Measurements from ENCODE around the gene RBBP4.

- TF ChIP-seq, protein P1, sequence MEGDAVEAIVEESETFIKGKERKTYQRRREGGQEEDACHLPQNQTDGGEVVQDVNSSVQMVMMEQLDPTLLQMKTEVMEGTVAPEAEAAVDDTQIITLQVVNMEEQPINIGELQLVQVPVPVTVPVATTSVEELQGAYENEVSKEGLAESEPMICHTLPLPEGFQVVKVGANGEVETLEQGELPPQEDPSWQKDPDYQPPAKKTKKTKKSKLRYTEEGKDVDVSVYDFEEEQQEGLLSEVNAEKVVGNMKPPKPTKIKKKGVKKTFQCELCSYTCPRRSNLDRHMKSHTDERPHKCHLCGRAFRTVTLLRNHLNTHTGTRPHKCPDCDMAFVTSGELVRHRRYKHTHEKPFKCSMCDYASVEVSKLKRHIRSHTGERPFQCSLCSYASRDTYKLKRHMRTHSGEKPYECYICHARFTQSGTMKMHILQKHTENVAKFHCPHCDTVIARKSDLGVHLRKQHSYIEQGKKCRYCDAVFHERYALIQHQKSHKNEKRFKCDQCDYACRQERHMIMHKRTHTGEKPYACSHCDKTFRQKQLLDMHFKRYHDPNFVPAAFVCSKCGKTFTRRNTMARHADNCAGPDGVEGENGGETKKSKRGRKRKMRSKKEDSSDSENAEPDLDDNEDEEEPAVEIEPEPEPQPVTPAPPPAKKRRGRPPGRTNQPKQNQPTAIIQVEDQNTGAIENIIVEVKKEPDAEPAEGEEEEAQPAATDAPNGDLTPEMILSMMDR (IDR thresholded peaks at IDR 0.05), result no peak
- TF ChIP-seq POLR2A (IDR thresholded peaks at IDR 0.05), result no peak
Observed at GRCh38 chr1:32650248-32650751, 708 bp upstream of the RBBP4 start, which contains the start of gene ZBTB8OS.
